HG02678 (cell line): ENCODE measurements around the gene MGP.

Experiments used
- ATAC-seq: cut with Tn5 transposase; IDR thresholded peaks from one replicate; pipeline ENCODE4 v1.9.1; 2021; ENCODE audit warnings: mild to moderate bottlenecking, moderate library complexity; ENCODE audit not compliant: unreplicated experiment

The MGP gene

DNA sequence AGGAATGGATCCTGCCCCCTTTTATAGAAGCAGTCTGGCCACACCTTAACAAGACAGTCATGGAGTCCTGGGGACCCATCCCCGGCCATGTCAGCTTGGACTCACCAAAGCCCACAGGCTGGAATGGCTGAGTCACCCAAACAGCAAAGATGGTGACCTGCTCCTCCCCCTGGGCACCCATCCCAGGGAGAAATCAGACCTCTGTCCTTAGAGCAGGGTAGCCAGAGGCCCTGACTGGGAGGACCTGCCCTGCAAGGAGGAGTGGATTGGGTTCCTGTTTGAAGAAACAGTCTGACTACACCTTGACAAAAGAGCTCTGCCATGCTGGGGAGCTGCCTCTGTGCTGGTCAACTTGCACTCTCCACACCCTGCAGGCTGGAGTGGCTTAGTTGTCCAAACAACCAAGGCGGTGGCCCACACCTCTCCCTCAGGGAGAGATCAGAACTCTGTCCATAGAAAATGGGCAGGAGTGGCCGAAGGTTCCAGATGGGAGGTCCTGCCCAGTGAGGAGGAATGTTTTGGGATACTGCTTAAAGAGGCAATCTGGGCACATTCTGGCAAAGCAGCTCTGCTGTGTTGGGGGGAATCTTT lies 16.6 kb downstream of the MGP start:
- ATAC-seq, result no peak

DNA sequence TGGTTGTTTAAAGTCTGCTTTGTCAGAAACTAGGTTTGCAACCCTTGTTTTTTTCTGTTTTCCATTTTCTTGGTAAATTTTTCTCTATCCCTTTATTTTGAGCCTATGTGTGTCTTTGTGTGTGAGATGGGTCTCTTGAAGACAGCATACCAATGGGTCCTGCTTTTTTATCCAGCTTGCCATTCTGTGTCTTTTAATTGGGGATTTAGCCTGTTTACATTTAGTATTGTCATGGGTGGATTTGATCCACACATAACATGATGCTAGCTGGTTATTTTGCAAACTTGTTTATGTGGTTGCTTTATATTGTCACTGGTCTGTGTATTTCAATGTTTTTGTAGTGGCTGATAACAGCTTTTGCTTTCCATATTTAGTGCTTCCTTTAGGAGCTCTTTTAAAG lies 25.2 kb downstream of the MGP start:
- no peak for ATAC-seq

DNA sequence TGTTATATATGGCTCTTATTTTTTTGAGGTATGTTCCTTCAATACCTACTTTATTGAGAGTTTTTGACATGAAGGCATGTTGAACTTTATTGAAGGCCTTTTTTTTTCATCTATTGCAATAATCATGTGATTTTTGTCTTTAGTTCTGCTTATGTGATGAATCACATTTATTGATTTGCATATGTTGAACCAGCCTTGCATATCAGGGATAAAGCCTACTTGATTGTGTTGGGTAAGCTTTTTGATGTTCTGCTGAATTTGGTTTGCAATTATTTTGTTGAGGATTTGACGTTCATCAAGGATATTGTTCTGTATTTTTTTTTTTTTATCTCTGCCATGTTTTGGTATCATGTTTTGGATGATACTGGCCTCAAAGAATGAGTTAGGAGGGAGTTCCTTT lies 27.1 kb downstream of the MGP start:
- no peak for ATAC-seq

DNA sequence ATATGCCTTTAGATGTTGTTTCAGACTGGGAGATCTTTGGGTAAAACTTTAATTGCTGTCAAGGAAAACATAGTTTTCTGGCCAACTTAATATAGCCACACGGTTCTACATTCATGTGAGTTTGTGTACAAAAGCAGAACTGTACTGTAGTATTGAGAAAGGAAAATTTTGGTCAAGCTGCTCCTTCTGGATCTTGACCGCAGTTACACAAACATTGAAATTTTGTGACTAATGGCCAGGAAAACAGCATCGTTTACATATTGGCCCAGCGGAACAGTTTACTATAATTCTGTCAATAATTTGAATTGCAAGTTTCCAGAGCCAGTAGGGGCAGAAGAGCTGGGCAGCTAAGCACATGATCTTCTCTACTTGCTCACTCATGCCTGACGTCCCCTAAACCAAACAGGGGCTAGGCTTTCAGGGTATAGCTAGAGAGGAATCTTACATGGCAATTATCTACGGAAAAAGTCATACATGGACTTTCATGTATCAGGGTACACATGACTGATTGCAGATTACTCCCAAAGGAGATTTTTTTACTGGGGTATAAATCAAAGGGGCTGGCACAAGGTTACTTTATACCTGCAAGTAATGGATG lies 31.0 kb downstream of the MGP start:
- ATAC-seq, result no peak

DNA sequence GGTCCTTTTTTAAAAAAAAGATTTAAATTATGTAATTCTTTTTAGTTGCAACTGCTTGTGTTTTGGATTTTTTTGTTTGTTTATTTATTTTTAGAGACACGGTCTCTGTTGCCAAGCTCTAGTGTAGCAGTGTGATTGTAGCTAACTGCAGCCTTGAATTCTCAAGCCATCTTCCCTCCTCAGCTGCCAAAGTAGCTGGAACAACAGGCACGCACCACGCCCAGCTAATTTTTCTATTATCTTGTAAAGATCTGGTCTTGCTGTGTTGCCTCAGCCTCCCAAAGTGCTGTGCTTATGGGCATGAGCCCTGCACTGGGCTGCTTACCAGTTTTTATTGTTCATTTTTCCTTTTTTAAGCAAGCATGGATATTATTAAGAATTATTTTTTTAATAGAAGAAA lies 31.7 kb downstream of the MGP start:
- ATAC-seq, result no peak

DNA sequence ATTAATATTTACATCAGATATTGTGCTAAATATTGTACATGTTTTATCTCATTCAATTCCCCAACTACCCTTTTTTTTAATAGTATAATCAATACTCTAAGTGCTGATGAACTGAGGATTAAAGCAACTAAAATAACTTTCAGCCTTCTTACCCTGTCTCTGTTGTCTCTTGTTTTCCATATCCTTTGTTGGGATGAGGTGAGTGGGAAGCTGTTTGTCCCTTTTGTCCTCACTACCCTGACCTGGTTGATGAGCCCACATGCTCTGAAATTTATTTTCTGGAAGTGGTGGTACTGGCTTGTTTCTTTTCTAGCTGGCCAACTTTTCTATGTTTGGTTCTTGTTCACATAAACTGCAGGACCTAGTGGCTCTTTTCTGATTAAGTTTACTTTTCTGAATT lies 32.8 kb downstream of the MGP start:
- no peak for ATAC-seq

DNA sequence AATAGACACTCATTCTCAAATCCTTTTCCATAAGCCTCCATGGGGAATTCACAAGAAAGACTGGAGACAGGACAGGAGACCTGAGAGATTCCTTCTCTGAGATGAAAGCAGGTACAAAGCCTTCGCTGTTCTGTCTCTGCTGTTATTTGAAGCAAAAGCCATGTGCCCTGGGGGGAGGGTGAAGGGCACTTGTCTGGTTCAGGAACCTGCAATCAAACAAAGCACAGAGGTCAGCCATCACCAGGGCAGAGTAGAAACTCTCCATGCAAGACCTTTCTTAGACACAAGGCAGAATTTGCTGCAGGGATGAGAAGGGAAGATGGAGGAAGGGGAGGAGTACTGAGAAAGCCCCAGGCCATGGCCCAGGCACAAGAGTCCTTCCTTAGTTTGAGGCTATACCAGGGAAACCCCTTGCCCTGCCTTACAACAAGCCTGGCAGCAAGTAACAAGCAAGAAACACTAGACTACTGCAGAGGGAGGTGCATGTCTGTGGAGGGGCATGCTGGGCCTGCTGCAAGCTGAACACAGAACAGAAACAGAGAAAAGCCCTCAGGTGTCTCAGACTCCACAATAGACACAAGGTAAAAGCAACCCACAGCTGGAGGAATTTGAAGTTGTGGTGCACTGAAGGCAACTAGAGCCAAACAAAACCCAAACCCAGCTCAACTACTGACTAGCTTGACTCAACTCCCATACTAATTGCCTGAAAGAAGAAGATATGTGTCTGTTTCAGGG lies 34.6 kb downstream of the MGP start:
- peak; percentile 66 for ATAC-seq

DNA sequence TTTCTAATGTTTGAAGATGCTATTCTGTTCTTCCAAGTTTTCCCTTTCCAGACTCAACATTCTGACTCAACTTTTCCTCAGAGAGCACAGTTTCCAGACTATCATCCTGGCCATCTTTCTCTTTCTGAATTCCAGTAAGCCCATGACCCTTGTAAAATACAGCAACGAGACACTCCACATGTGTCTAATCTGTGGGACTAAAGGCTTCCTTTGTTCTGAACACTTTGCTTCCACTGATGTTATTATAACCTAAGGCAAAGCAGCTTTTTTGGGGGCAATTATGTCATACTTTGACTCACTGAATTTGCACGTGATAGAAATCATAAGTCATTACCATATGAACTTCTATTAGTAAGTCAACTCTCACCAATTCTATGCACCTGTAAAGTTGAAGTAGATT lies 36.0 kb downstream of the MGP start:
- ATAC-seq, result no peak

DNA sequence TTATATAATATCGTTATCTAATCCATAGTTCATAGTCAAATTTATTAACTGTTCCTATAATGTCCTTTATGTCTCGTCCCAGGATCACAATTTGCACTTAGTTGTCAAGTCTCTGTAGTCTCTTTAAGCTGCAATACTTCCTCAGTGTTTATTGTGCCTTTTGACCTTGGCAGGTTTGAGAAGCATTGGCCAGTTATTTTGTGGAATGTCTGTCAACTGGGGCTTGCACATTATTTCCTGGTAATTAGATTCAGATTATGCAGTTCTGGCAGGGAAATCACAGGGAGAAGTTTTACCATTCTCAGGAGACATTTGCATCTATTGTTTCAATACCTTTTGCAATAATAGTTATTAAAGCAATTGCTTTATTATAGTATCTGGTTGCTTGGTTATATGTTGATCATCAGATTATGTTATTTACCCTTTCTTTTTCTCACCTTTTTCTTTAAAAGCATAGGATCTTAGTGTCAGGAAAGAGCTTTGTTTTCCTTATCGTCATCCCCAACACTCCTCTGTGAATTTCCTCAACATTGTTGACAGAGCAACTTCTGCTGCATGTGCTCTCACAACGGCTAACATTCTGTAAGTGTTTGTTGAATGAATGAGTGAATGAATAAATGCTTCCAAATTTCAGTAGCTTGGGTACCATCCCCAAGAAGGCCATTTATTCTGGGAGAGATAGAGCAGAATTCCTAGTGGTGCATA lies 38.6 kb downstream of the MGP start:
- ATAC-seq, result no peak

DNA sequence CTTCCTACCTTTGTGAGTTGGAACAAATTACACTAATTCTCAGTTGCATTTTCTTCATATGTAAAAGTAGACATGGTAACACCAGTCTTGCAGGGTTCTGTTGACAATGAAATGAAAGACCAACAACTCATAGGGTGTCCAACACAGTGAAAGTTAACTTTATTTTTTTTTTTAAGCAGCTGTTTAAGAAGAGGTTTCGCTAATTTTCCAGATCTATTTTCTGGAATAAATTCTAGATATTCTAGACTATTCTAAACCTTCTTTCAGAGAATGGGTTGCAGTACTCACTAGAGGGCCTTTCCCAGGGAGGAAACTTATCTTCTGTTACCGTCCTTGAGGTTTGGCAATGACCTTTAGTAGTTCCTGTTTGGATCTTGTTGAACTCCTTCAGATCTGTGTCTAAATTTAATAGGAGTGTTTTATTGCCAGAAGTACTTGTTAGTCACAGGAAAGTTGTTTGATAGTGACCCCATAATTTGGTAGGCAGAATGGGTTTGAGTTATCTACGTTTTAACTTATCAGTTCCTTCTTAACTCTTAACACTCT lies 39.5 kb downstream of the MGP start:
- no peak for ATAC-seq

DNA sequence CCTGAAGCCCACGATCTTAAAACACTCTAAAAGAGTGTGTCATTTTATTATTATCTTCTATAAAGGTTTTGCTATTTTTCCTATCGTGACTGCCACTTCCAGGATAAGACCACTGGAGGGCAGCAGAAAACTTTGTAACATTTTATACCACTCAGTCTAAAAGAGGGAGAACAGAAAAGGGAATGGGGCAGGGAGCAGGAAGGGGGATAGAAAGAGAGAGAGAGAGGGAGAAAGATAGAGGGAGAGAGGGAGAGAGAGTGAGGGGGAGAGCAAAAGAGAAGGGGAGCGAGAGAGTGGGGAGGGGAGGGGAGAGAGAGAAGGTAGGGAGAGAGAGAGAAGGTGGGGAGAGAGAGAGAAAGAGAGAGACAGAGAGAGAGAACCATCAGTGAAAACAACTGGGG lies 40.3 kb downstream of the MGP start:
- ATAC-seq, result no peak

DNA sequence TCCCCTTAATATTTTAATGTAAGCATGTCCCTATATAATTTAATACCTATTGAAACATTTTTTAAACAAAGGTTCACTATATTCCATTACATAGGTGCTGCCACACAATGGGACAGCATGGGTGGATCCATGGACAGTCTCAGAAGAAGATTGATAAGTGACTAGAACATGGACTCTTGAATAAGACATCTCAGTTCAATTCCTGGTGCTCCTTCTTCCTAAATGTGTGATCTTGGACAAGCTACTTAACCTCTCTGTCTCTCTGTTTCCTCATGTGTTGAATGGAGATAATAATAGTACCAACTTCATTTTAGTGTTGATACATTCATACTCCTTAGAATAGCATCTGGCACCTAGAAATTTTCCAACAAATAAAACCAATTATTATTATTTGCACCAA lies 41.3 kb downstream of the MGP start:
- ATAC-seq, result no peak

DNA sequence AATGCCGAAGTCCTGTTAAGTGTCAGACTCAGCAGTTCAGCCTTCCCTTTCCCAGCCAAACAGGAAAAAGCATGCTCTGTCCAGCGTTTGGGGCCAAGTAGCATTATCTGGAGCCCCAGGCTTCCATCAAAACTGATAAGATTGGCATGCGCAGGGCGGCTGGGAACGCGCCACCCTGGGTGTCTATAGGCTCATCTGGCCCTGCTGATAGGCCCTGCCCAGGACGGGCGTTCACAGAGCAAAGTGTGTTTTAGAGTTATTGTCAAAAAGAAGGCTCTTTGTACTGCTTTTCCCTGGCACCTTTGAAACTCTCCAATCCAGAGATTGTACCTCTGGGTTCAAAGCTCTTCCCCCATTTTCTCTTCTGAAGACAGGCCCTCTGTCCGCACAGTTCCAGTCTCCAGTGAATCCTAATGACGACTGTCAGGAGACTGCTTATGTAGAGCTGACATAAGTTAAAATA lies 42.2 kb downstream of the MGP start, which contains the start of gene ART4:
Gene ART4, minus strand, starts transcription at position 102 of the 463 bp plus-strand sequence. CDS start 413 bp downstream, outside the sequence.
- no peak for ATAC-seq

DNA sequence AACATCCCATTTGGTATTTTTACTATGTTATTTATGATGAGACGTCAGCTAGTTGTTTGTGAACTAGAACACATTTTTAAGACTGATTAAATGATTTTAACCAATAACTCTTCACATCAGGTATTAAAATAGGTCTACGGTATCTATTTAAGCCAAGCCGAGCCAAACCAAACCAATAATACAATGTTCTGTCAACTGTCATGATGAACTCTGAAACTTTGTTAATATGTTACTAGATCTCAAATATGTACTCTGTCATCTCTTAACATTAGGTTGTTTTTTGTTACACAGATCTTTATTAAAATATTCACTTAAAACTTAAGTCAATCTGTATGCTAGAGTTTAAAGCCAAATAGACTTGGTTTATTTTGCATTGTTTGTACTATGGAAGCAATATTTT lies 43.3 kb downstream of the MGP start:
- ATAC-seq, result no peak

DNA sequence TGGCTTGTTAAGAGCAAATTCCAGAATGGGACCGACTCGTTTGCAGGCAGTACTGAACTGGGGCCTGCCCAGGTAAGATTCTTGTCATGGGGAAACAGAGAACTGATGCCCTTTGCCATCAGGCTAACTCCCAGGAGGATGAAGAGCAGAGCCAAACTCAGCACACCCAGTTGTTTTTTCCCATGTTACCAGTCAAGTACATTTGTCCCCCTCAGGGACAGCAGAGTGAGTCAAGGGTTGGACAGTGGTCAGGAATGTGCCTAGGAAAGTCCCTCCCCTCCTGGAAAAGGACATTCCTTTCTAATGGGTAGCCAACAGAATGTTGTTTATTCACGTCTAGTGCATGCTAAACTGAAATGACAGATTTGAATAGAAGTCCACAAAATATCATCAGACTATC lies 43.9 kb downstream of the MGP start:
- no peak for ATAC-seq

DNA sequence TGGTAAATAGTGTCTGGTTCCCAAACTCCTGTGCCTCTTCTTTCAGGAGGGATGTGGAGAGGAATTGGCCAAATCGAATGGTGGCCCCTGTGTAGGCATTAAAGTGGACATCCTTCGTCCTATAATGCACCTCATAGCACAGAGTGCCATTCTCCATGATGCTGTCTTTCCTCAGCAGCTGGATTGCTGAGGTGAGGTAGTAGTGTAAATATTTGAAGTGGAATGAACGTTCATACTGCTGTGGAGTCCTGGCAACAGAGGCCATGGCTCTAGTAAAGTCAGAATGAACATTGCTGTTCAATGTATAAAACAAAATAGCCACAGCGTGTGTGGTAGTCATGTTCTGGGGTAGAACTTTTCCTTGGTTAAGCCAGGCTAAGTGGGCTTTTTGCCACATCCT lies 45.0 kb downstream of the MGP start:
- ATAC-seq, result no peak

DNA sequence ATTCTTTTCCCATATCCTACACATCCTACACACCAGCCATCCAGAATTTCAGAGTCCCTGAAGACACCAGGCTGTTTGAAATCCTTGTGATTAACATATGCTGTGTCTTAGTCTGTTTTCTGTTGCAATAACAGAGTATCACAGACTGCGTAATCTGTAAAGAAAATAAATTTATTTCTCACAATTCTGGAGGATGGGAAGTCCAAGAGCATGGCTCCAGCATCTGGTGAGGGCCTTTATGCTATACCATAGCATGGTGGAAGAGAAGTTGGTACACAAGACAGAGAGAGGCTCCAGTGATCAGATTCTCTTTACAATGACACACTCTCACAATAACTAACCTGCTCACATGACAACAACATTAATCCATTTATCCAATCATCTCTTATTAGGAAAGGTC lies 46.4 kb downstream of the MGP start:
- no peak for ATAC-seq

DNA sequence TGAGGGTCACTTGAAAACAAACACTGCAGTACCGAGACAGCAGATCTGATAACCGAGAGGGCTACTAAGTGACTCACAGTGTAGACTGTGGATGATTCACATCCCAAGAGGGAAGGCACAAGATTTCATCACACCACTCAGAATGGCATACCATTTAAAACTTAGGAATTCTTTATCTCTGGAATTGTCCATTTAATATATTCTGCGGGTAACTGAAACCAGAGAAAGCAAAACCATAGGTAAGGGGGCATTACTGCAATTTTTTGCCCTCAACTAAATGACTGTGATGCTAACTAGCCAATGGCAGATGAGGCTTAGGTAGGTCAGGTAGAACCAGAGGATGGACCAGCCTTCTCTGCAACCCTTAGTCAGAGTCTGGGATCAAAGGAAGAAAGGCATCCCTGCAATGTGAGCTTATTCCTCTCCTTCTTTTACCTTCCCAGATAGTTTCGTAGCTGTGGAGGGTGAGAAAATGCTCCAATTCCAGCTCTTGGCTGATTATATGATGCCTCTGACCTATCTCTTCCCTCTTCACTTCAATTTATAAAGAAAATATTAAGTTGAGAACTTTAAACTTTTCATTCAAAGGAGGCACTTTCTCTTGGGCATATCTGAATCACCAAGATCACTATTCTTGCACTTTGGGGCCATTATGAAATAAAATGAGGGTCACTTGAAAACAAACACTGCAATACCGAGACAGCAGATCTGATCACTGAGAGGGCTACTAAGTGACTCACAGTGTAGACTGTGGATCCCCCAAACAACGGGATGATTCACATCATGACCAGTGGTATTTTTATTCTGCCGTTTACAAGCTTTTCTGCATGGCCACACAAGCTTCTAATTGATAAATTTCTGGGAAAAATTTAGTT lies 49.1 kb downstream of the MGP start:
- no peak for ATAC-seq

DNA sequence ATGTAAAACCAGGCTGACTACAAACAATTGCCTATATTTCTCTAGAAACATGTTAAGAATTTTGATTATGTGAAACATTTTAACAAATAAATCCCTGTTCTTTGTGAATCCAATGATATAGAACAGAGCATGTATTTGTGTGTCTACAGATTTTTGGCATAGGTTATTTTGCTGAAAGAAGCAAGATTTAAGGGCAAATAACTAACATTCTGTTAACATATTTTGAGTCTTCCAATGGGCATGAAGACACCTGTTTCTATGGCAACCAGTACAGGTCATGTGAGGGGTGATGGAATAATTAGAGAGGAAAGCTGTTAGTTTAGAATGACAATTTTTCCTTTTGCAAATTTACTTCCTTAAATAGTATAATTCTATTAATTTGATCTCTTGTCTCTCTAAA lies 51.1 kb downstream of the MGP start:
- ATAC-seq, result no peak

DNA sequence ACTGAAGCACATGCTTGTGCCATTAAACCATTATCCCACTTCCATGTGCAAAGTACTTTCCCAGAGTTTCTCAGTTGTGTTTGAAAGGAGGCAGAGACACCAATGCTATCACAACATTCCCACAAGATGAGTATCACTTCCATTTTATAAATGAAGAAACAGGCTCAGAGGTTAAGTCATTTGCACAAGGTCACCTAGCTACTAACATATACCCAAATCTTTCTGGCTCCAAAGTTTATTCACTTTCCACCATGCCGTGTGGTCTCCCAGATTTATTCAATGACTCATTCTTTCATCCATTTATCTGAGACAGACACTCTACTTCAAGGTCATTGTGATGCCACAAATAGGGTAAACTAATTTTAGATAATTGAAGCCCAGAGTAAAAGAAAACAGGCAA lies 51.7 kb downstream of the MGP start:
- no peak for ATAC-seq

DNA sequence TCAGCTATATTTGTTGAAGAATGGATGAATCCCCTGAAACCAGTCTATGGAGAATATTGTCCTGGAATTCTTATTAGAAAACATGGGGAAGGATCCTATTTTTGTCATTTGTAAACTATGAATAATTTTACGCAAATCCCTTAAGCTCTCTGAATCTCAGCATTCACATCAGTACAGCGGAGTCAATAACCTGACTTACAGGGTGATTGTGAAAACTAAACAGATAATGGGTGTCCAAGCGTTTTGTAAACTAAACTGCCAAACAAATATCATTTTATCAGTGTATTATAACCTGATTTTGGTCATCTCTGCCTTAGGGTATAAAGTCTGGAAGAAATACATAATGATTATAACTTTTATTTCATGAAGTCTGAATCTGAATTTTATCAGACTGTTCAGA lies 52.3 kb downstream of the MGP start:
- no peak for ATAC-seq
